ENCODE data around the gene ADO.
A peak's percentile ranks its signal among the peaks of the same experiment; 100 is the strongest.

The ADO gene

GRCh38 chr10:62844280-62845011, 39.9 kb downstream of the ADO start:
- in situ Hi-C loops (cut with HindIII; ENCODE audit: low pct_ligation_motif_present, low sequenced_read_pairs): no loop called here
- DNase-seq: no peak
- H3K4me3 ChIP-seq (ENCODE audit: low read depth, low read length): no peak overlapping the region
- no peak overlapping the region for H3K27ac ChIP-seq
- H3K36me3 ChIP-seq (replicated peaks): no peaks in the 10 kb centered on the region
- no peaks in the 10 kb centered on the region for H3K27me3 ChIP-seq (replicated peaks)
- TF ChIP-seq CTCF (IDR thresholded peaks at IDR 0.05; ENCODE audit: low read depth, low read length, missing control alignments): no peak

- H3K4me3 ChIP-seq (ENCODE audit: low read depth, low read length): no peak overlapping the region
- DNase-seq: no peak
- H3K36me3 ChIP-seq (replicated peaks): no peaks in the 10 kb centered on the region
- TF ChIP-seq CTCF (IDR thresholded peaks at IDR 0.05; ENCODE audit: low read depth, low read length, missing control alignments): no peak
- H3K27ac ChIP-seq: no peak overlapping the region
- in situ Hi-C loops (cut with HindIII; ENCODE audit: low pct_ligation_motif_present, low sequenced_read_pairs): no loop called here
- H3K27me3 ChIP-seq (replicated peaks): no peaks in the 10 kb centered on the region
These were observed 42.9 kb downstream of the ADO start for GRCh38 chr10:62847433-62847832.

GRCh38 chr10:62850646-62851045, 46.1 kb downstream of the ADO start:
- no peak for TF ChIP-seq CTCF (IDR thresholded peaks at IDR 0.05; ENCODE audit: low read depth, low read length, missing control alignments)
- Histone ChIP-seq H3K27me3 (replicated peaks) (no peaks in the 10 kb centered on the region), H3K36me3 (replicated peaks) (no peaks in the 10 kb centered on the region), H3K4me3 (ENCODE audit: low read depth, low read length) (no peak overlapping the region), H3K27ac (no peak overlapping the region)
- in situ Hi-C loops (cut with HindIII; ENCODE audit: low pct_ligation_motif_present, low sequenced_read_pairs): no loop called here
- DNase-seq: no peak

- in situ Hi-C loops (cut with HindIII; ENCODE audit: low pct_ligation_motif_present, low sequenced_read_pairs): no loop called here
- no peak overlapping the region for H3K27ac ChIP-seq
- no peak for DNase-seq
- no peak overlapping the region for H3K4me3 ChIP-seq (ENCODE audit: low read depth, low read length)
- no peaks in the 10 kb centered on the region for H3K27me3 ChIP-seq (replicated peaks)
- peak; percentile 53 for TF ChIP-seq CTCF (IDR thresholded peaks at IDR 0.05; ENCODE audit: low read depth, low read length, missing control alignments)
- H3K36me3 ChIP-seq (replicated peaks): no peaks in the 10 kb centered on the region
These were observed 46.9 kb downstream of the ADO start for GRCh38 chr10:62851442-62851841.

GRCh38 chr10:62852961-62853702, 48.6 kb downstream of the ADO start:
- in situ Hi-C loops (cut with HindIII; ENCODE audit: low pct_ligation_motif_present, low sequenced_read_pairs): no loop called here
- no peak overlapping the region for H3K27ac ChIP-seq

More at GRCh38 chr10:62852961-62853702, 48.6 kb downstream of the ADO start:
- Histone ChIP-seq H3K27me3 (replicated peaks) (no peaks in the 10 kb centered on the region), H3K4me3 (ENCODE audit: low read depth, low read length) (no peak overlapping the region), H3K36me3 (replicated peaks) (no peaks in the 10 kb centered on the region)
- no peak for TF ChIP-seq CTCF (IDR thresholded peaks at IDR 0.05; ENCODE audit: low read depth, low read length, missing control alignments)
- DNase-seq: no peak
